GM12878 (cell line): ENCODE measurements around the gene CRTC3. TPM values are rescaled to one million over a fixed set of nuclear protein-coding genes. Genes with fewer than 3 reads are reported as not detected.

Experiments
- ATAC-seq: fragments of 200-7000 bp; cut with Tn5 transposase; 3 replicates; pipeline ENCODE4 v1.9.1; 2020; ENCODE audit warnings: mild to moderate bottlenecking, moderate library complexity
- BruUV-seq: library from RNA; stranded (reverse); fragments of 400-500 nt; replicated peaks from 2 replicates; lab custom pipeline; 2021; lab: Mats Ljungman, UMichigan
- CTCF ChIA-PET: fragments of 300-600 bp; sonication (Branson Sonifier 250); formaldehyde crosslinking; extraction: SDS; loops from one replicate; lab custom pipeline; 2021; ENCODE audit warnings: inconsistent platforms; lab: Yijun Ruan, JAX
- POLR2A ChIA-PET: fragments of 350-600 bp; formaldehyde crosslinking; extraction: SDS; loops from one replicate; lab custom pipeline; 2021; ENCODE audit warnings: inconsistent platforms; lab: Charles Lee
- RAD21 ChIA-PET: fragments of 300-600 bp; sonication (Branson Sonifier 250); formaldehyde crosslinking; loops from one replicate; lab custom pipeline; 2023; ENCODE audit warnings: antibody characterized with exemption; ENCODE audit not compliant: unreplicated experiment; lab: Charles Lee
- SMC1A ChIA-PET: fragments of 300-600 bp; sonication (Branson Sonifier 250); formaldehyde crosslinking; loops from one replicate; lab custom pipeline; 2023; ENCODE audit not compliant: unreplicated experiment, uncharacterized antibody; lab: Charles Lee
- DNase-seq: peaks from one replicate; pipeline ENCODE4 v3.0.0-alpha.2; 2011; ENCODE audit warnings: low read depth, low spot score
- FAIRE-seq: peaks from 3 replicates; lab custom pipeline; 2011; peaks lifted over from hg19 to GRCh38; lab: Jason Lieb, UNC
- H2AFZ ChIP-seq: 2 replicates; pipeline ENCODE4 v1.6.0; 2011; ENCODE audit warnings: low read depth, low read length, control low read depth; ENCODE audit not compliant: control insufficient read depth
- H3K27ac ChIP-seq: 2 replicates; pipeline ENCODE4 v1.5.1; 2011; ENCODE audit warnings: control low read depth; ENCODE audit not compliant: control insufficient read depth, insufficient read depth
- H3K27me3 ChIP-seq, 2 experiments: replicated peaks in 1 of 2; 2 replicates each; pipeline versions ENCODE4 v1.6.0 to v1.6.1; 2011; ENCODE audit warnings: low read length in 1 of 2; ENCODE audit not compliant: control insufficient read depth in 2 of 2, insufficient read depth in 2 of 2
- H3K36me3 ChIP-seq, 2 experiments: 2 replicates each; pipeline ENCODE4 v1.5.1; 2011; ENCODE audit warnings: low read length in 1 of 2; ENCODE audit not compliant: control insufficient read depth in 2 of 2, insufficient read depth in 2 of 2
- H3K4me1 ChIP-seq: 2 replicates; pipeline ENCODE4 v1.6.1; 2011; ENCODE audit warnings: mild to moderate bottlenecking, low read length, moderate library complexity, mixed read lengths; ENCODE audit not compliant: control insufficient read depth, insufficient read depth
- H3K4me2 ChIP-seq: 2 replicates; pipeline ENCODE4 v1.6.0; 2011; ENCODE audit warnings: control low read depth; ENCODE audit not compliant: control insufficient read depth, insufficient read depth
- H3K4me3 ChIP-seq: fragments of 200-600 bp; sonication (generic); 2 replicates; pipeline ENCODE4 v1.5.1; 2016
- H3K79me2 ChIP-seq: 2 replicates; pipeline ENCODE4 v1.6.0; 2011; ENCODE audit warnings: low read length; ENCODE audit not compliant: control insufficient read depth, insufficient read depth
- H3K9ac ChIP-seq: 2 replicates; pipeline ENCODE4 v1.8.0; 2011; ENCODE audit warnings: low read length, control low read depth, mixed read lengths; ENCODE audit not compliant: control insufficient read depth, insufficient read depth
- H3K9me3 ChIP-seq: replicated peaks from 3 replicates; pipeline ENCODE4 v1.5.1; 2011; ENCODE audit warnings: mild to moderate bottlenecking, low read length; ENCODE audit not compliant: control insufficient read depth, insufficient read depth
- H4K20me1 ChIP-seq: 2 replicates; pipeline ENCODE4 v1.6.0; 2011; ENCODE audit not compliant: control insufficient read depth, insufficient read depth
- SIX5 ChIP-seq: IDR thresholded peaks from 2 replicates; pipeline ENCODE4 v1.6.1; 2011; ENCODE audit warnings: mild to moderate bottlenecking, low read depth, low read length, moderate library complexity; ENCODE audit not compliant: severe bottlenecking
- WGBS: methylation state at CpG from one replicate; pipeline ENCODE4 v1.1.6; 2016; ENCODE audit warnings: low lambda C conversion rate; ENCODE audit not compliant: insufficient replicate concordance, insufficient coverage; ENCODE audit errors: missing lambda C conversion rate; 5-methylcytosine and 5-hydroxymethylcytosine counted together
- in situ Hi-C: fragments of 300-500 bp; cut with MboI; formaldehyde crosslinking; loops from 9 replicates; pipeline ENCODE4 v1.14.3; 2018; ENCODE audit warnings: mixed read lengths
- intact Hi-C: fragments of 100-400 bp; cut with micrococcal nuclease; formaldehyde crosslinking; loops from one replicate; pipeline ENCODE4 v1.14.2; 2022; ENCODE audit not compliant: unreplicated experiment
- polyA plus RNA-seq, 11 experiments: library from polyadenylated mRNA; depleted of rRNA in 4 of 11; unstranded in 6 of 11; stranded (reverse) in 5 of 11; fragments of >200 nt; fragmentation: Nextera tagmentation in 4 of 11; fragmentation: Illumina TruSeq in 1 of 11; extraction: Ambion mirVana in 4 of 11; extraction: Trizol in 1 of 11; gene quantifications; 1 replicate in 1 of 11; 2 replicates in 10 of 11; pipeline versions ENCODE4 v1.2.1 to v1.2.3, GENCODE V29; 2011 to 2016; ENCODE audit warnings: inconsistent platforms in 2 of 11, missing spikeins in 2 of 11, low read depth in 1 of 11
- total RNA-seq, 4 experiments: library from RNA; depleted of rRNA in 3 of 4; stranded (reverse); fragments of >200 nt in 3 of 4; fragmentation: Illumina TruSeq in 1 of 4; extraction: Trizol in 1 of 4; gene quantifications; 2 replicates each; pipeline versions ENCODE4 v1.2.1 to v1.2.3, GENCODE V29; 2013 to 2021
- TF ChIP-seq, protein P1 (sequence below): IDR thresholded peaks from 2 replicates; pipeline ENCODE4 v1.6.1; 2012; ENCODE audit warnings: low read depth, low read length, improper control_type of control experiment
- TF ChIP-seq, protein P2 (sequence below): IDR thresholded peaks from 2 replicates; pipeline ENCODE4 v1.6.1; 2011; ENCODE audit warnings: borderline replicate concordance, low read depth, mild to moderate bottlenecking, moderate library complexity, low read length; ENCODE audit not compliant: insufficient read depth, poor library complexity, severe bottlenecking

CRTC3 gene
- total and polyA plus RNA-seq, 10 of the 15 experiments (the other 5 are each of a cell fraction or from before 2014, with no cell fraction given) = 3.5 to 36.9 (median 18.9) TPM

DNA sequence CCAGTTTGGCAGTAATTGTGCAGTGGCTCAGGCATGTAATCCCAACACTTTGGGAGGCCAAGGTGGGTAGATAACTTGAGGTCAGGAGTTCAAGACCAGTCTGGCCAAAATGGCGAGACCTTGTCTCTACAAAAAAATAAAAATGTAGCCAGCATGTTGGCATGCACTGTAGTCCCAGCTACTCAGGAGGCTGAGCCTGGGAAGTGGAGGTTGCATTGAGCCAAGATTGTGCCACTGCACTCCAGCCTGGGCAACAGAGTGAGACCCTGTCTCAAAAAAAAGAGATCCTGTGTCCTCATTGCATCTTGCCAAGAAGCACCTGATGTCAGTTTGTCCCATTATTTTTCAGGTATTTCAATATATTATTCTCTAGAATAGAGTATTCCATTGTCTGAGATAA, 61.8 kb downstream of the CRTC3 start:
- Histone ChIP-seq H3K4me2 (no peak overlapping the region), H2AFZ (no peak overlapping the region), H3K36me3 (no peaks in the 10 kb centered on the region; a peak in 1 of 4 replicates), H3K4me3 (no peak overlapping the region), H3K79me2 (peaks cover 6% of the 10 kb centered on the region), H3K27ac (no peak overlapping the region), H3K4me1 (peaks cover 46% of the 10 kb centered on the region), H3K27me3 (no peaks in the 10 kb centered on the region), H4K20me1 (no peaks in the 10 kb centered on the region), H3K9ac (no peak overlapping the region), H3K9me3 (no peaks in the 10 kb centered on the region; the same call in 2 of the 3 replicates)
- BruUV-seq = no TSS peak
- ATAC-seq (no peak), FAIRE-seq (no peak), DNase-seq (no peak)
- ChIA-PET SMC1A (interaction anchor here (0.9 to 2.0 kb wide), 5 partner anchors 15 to 36 kb away, joined by 3 to 8 read pairs (median 3); no protein-coding TSS in a partner anchor), CTCF (interaction anchor here (0.5 kb wide), 1 partner anchor 1892 kb away, joined by 4 read pairs; no protein-coding TSS in a partner anchor), RAD21 (interaction anchor here (1.0 kb wide), 1 partner anchor 28 kb away, joined by 3 read pairs; no protein-coding TSS in a partner anchor), POLR2A (interaction anchor here (1.3 kb wide), 1 partner anchor 36 kb away, joined by 3 read pairs; no protein-coding TSS in a partner anchor)
- intact Hi-C loops = no loop called here
- 100% methylated on average over 1 of the region's 1 CpG for WGBS
- in situ Hi-C loops = no loop called here
- TF ChIP-seq, protein P1, sequence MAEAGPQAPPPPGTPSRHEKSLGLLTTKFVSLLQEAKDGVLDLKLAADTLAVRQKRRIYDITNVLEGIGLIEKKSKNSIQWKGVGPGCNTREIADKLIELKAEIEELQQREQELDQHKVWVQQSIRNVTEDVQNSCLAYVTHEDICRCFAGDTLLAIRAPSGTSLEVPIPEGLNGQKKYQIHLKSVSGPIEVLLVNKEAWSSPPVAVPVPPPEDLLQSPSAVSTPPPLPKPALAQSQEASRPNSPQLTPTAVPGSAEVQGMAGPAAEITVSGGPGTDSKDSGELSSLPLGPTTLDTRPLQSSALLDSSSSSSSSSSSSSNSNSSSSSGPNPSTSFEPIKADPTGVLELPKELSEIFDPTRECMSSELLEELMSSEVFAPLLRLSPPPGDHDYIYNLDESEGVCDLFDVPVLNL = no peak

DNA sequence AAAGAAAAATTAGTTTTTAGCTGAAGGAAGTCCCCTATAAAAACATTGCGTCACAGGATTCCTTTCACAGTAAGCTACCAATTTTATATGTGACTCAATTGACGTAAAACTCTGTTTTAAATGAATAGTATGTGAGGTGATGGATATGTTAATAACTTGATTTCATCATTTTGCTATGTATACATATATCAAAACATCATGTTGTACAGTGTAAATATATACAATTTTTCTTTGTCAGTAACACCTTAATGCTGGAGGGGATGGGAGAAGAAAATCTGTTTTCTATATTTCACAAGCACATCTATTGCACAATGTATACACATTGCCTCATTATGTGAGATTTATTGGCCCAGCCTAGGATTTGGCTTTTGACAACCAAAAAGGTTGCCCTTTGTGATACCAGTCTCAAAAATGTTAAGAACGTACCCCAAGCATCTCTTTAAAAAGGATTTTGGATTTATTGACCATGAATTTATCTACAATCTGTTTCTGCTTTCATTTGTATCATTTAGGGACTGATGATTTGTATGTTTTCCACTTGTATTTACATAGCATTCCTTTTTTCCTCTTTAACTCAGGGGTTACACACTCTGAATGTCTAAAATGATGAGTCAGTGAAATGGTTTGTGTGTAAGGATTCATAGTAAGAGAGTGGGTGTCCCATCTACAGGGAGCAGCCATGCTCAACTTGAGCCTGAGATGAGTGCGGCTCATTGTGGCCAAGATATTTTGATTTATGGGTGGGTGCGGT, 62.6 kb downstream of the CRTC3 start:
- TF ChIP-seq, protein P2, sequence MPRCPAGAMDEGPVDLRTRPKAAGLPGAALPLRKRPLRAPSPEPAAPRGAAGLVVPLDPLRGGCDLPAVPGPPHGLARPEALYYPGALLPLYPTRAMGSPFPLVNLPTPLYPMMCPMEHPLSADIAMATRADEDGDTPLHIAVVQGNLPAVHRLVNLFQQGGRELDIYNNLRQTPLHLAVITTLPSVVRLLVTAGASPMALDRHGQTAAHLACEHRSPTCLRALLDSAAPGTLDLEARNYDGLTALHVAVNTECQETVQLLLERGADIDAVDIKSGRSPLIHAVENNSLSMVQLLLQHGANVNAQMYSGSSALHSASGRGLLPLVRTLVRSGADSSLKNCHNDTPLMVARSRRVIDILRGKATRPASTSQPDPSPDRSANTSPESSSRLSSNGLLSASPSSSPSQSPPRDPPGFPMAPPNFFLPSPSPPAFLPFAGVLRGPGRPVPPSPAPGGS = peak; percentile 44
- TF ChIP-seq SIX5 = no peak
- ChIA-PET CTCF (interaction anchor here (0.5 to 1.4 kb wide), 2 partner anchors 76 to 1893 kb away, joined by 3 to 4 read pairs; no protein-coding TSS in a partner anchor), POLR2A (interaction anchor here (1.3 to 2.4 kb wide), 2 partner anchors 20 to 37 kb away, joined by 3 to 9 read pairs; no protein-coding TSS in a partner anchor), RAD21 (no interaction called here), SMC1A (interaction anchor here (0.9 to 2.0 kb wide), 4 partner anchors 16 to 35 kb away, joined by 3 to 8 read pairs (median 4); no protein-coding TSS in a partner anchor)
- in situ Hi-C loops = no loop called here
- Histone ChIP-seq H3K27me3 (no peaks in the 10 kb centered on the region), H3K4me3 (no peak overlapping the region), H3K36me3 (peaks cover 0 to 2% of the 10 kb centered on the region in 2 experiments; a peak in 1 of 4 replicates), H3K4me2 (no peak overlapping the region), H3K9me3 (no peaks in the 10 kb centered on the region; the same call in 2 of the 3 replicates), H4K20me1 (no peaks in the 10 kb centered on the region), H3K9ac (no peak overlapping the region), H3K79me2 (peaks cover 6% of the 10 kb centered on the region), H2AFZ (no peak overlapping the region), H3K27ac (no peak overlapping the region), H3K4me1 (peaks cover 49% of the 10 kb centered on the region)
- WGBS = 68% methylated on average over 5 of the region's 5 CpGs
- DNase-seq (no peak), FAIRE-seq (no peak), ATAC-seq (no peak)
- intact Hi-C loops = no loop called here
- no TSS peak for BruUV-seq
